ENCODE measurements around the gene ZNF821.

GRCh38 chr16:71889147-71889546 is 5.2 kb upstream of the ZNF821 start:
- no peak for TF ChIP-seq POLR2A (IDR thresholded peaks at IDR 0.05)
- no peak for TF ChIP-seq CTCF (IDR thresholded peaks at IDR 0.05)

All from vagina (tissue), 2 donors.